Measurements from ENCODE around the gene KCNH5. TPM values are rescaled to one million over a fixed set of nuclear protein-coding genes. Genes with fewer than 3 reads are reported as not detected.

KCNH5 gene
- total RNA-seq, 2 donors from 2014 or later: 0.06 to 0.09 TPM

- no peaks in the 10 kb centered on the region for H3K9me3 ChIP-seq
- intact Hi-C loops (cut with DNase I): no loop called here
- DNase-seq (ENCODE audit: low spot score): no peak
- 96% methylated on average over 2 of the region's 2 CpGs for WGBS
- TF ChIP-seq, protein P1, sequence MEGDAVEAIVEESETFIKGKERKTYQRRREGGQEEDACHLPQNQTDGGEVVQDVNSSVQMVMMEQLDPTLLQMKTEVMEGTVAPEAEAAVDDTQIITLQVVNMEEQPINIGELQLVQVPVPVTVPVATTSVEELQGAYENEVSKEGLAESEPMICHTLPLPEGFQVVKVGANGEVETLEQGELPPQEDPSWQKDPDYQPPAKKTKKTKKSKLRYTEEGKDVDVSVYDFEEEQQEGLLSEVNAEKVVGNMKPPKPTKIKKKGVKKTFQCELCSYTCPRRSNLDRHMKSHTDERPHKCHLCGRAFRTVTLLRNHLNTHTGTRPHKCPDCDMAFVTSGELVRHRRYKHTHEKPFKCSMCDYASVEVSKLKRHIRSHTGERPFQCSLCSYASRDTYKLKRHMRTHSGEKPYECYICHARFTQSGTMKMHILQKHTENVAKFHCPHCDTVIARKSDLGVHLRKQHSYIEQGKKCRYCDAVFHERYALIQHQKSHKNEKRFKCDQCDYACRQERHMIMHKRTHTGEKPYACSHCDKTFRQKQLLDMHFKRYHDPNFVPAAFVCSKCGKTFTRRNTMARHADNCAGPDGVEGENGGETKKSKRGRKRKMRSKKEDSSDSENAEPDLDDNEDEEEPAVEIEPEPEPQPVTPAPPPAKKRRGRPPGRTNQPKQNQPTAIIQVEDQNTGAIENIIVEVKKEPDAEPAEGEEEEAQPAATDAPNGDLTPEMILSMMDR (IDR thresholded peaks at IDR 0.05): no peak
- TF ChIP-seq POLR2A (IDR thresholded peaks at IDR 0.05): no peak
- no peak for TF ChIP-seq POLR2AphosphoS5 (IDR thresholded peaks at IDR 0.05)
- no peak overlapping the region for H3K27ac ChIP-seq
- no peaks in the 10 kb centered on the region for H3K27me3 ChIP-seq (replicated peaks; ENCODE audit: insufficient read depth)
- no peaks in the 10 kb centered on the region for H3K36me3 ChIP-seq
- no peaks in the 10 kb centered on the region for H3K4me1 ChIP-seq (replicated peaks)
- H3K4me3 ChIP-seq: no peak overlapping the region
Observed at GRCh38 chr14:62658631-62659030, 386.6 kb downstream of the KCNH5 start.

- no peak overlapping the region for H3K27ac ChIP-seq
- TF ChIP-seq POLR2A (IDR thresholded peaks at IDR 0.05) (no peak), POLR2AphosphoS5 (IDR thresholded peaks at IDR 0.05) (no peak)
- TF ChIP-seq, protein P1 (IDR thresholded peaks at IDR 0.05): no peak
- H3K27me3 ChIP-seq (replicated peaks; ENCODE audit: insufficient read depth): no peaks in the 10 kb centered on the region
- H3K36me3 ChIP-seq: no peaks in the 10 kb centered on the region
- no peaks in the 10 kb centered on the region for H3K9me3 ChIP-seq
- H3K4me1 ChIP-seq (replicated peaks): no peaks in the 10 kb centered on the region
- H3K4me3 ChIP-seq: no peak overlapping the region
- DNase-seq (ENCODE audit: low spot score): no peak
- intact Hi-C loops (cut with DNase I): no loop called here
- WGBS: 82% methylated on average over 2 of the region's 2 CpGs
Observed at GRCh38 chr14:62657376-62657775, 387.9 kb downstream of the KCNH5 start.

- no peak for DNase-seq (ENCODE audit: low spot score)
- WGBS: 34% methylated on average over 4 of the region's 4 CpGs
- H3K9me3 ChIP-seq: no peaks in the 10 kb centered on the region
- intact Hi-C loops (cut with DNase I): no loop called here
- H3K27me3 ChIP-seq (replicated peaks; ENCODE audit: insufficient read depth): no peaks in the 10 kb centered on the region
- H3K36me3 ChIP-seq: no peaks in the 10 kb centered on the region
- H3K27ac ChIP-seq: no peak overlapping the region
- H3K4me1 ChIP-seq (replicated peaks): no peaks in the 10 kb centered on the region
- TF ChIP-seq, protein P1 (IDR thresholded peaks at IDR 0.05): no peak
- no peak overlapping the region for H3K4me3 ChIP-seq
Observed at GRCh38 chr14:62655166-62655565, 390.1 kb downstream of the KCNH5 start.

DNA sequence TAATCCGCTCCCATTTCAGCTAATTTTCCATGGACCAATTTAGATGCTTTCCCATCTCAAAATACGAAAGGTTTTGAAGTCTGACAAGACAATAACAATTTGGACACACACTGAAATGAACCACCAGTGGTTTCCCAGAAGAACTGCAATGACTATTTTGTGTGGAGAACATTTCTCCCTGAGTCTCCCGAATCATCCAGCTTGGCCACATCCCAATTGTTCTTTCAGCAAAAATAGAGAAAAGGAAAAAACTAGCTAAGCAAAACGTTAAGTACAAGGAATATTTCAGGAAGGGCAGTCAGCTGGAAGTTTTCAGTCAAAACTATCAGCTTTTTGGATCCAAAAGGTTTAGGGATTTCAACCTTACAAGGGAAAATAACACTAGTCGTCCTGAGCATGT, 390.6 kb downstream of the KCNH5 start:
- H3K27ac ChIP-seq: no peak overlapping the region
- TF ChIP-seq POLR2AphosphoS5 (IDR thresholded peaks at IDR 0.05): no peak
- TF ChIP-seq, protein P1 (IDR thresholded peaks at IDR 0.05): no peak
- TF ChIP-seq POLR2A (IDR thresholded peaks at IDR 0.05): no peak
- intact Hi-C loops (cut with DNase I): no loop called here
- no peaks in the 10 kb centered on the region for H3K9me3 ChIP-seq
- no peaks in the 10 kb centered on the region for H3K36me3 ChIP-seq
- no peak overlapping the region for H3K4me3 ChIP-seq
- WGBS: 54% methylated on average over 5 of the region's 5 CpGs
- no peaks in the 10 kb centered on the region for H3K4me1 ChIP-seq (replicated peaks)
- no peaks in the 10 kb centered on the region for H3K27me3 ChIP-seq (replicated peaks; ENCODE audit: insufficient read depth)
- DNase-seq (ENCODE audit: low spot score): no peak

Other genes starting within 250 kb of the KCNH5 start
- gene RHOJ, start 159.0 kb upstream of the KCNH5 start, total RNA-seq: 1 to 10 TPM; 2.5 to 6.6 TPM

Data from prostate gland (tissue), 2 donors.